K562 (cell line): ENCODE results near the gene C11orf91. TPM values are rescaled to one million over a fixed set of nuclear protein-coding genes. Genes with fewer than 3 reads are reported as not detected.

Experiments
- ARID2 ChIP-seq: fragments of 450-650 bp; IDR thresholded peaks from 2 replicates; pipeline ENCODE4 v1.6.1; 2017; ENCODE audit warnings: antibody characterized with exemption, mild to moderate bottlenecking
- CHD1 ChIP-seq: fragments of 200-600 bp; sonication (generic); IDR thresholded peaks from one replicate; pipeline ENCODE4 v1.6.1; 2012; ENCODE audit warnings: mild to moderate bottlenecking, moderate library complexity, low read length, inconsistent platforms
- CREB3L1 ChIP-seq: fragments of 450-650 bp; IDR thresholded peaks from 2 replicates; pipeline ENCODE4 v1.6.1; 2014; ENCODE audit warnings: low read depth, mild to moderate bottlenecking, moderate library complexity, borderline replicate concordance
- ELK3 ChIP-seq: fragments of 450-650 bp; formaldehyde crosslinking; IDR thresholded peaks from 2 replicates; pipeline ENCODE4 v1.4.0; 2020; ENCODE audit warnings: mild to moderate bottlenecking
- GTF3C2 ChIP-seq: IDR thresholded peaks from 3 replicates; pipeline ENCODE4 v1.6.1; 2011; ENCODE audit warnings: borderline replicate concordance, mild to moderate bottlenecking, moderate library complexity; ENCODE audit not compliant: insufficient read length; ENCODE audit errors: extremely low read depth
- HLTF ChIP-seq: fragments of 450-650 bp; IDR thresholded peaks from 2 replicates; pipeline ENCODE4 v1.6.1; 2016
- MTF1 ChIP-seq: fragments of 250-450 bp; sonication (Bioruptor Pico); IDR thresholded peaks from 2 replicates; pipeline ENCODE4 v1.9.0; 2021; ENCODE audit warnings: moderate library complexity, mild to moderate bottlenecking, inconsistent platforms, borderline replicate concordance
- PKNOX1 ChIP-seq: fragments of 450-650 bp; IDR thresholded peaks from 2 replicates; pipeline ENCODE4 v1.6.1; 2016
- PURB ChIP-seq: sonication (generic); formaldehyde crosslinking; IDR thresholded peaks from 2 replicates; pipeline ENCODE4 v1.9.0; 2021; ENCODE audit warnings: low read depth, mild to moderate bottlenecking, missing genetic modification reagents
- RCOR1 ChIP-seq, 2 experiments: IDR thresholded peaks; 2 replicates each; pipeline ENCODE4 v1.6.1; 2012; ENCODE audit warnings: low read depth in 2 of 2, low read length in 2 of 2, borderline replicate concordance in 1 of 2, improper control_type of control experiment in 1 of 2
- SAP30 ChIP-seq: fragments of 200-600 bp; sonication (generic); IDR thresholded peaks from 2 replicates; pipeline ENCODE4 v1.6.1; 2012; ENCODE audit warnings: borderline replicate concordance, low read depth, mild to moderate bottlenecking, moderate library complexity, low read length, control low read depth, inconsistent platforms; ENCODE audit not compliant: insufficient read depth, poor library complexity, severe bottlenecking
- TCF7 ChIP-seq: sonication (generic); IDR thresholded peaks from 2 replicates; pipeline ENCODE4 v1.6.1; 2016; ENCODE audit warnings: antibody characterized with exemption, borderline replicate concordance
- TEAD1 ChIP-seq, 2 experiments: fragments of 450-650 bp in 1 of 2; sonication (generic) in 1 of 2; formaldehyde crosslinking; IDR thresholded peaks; 2 replicates each; pipeline versions ENCODE4 v1.4.0 to v1.8.0; 2020 to 2022; ENCODE audit warnings: mild to moderate bottlenecking in 2 of 2, missing genetic modification reagents in 1 of 2
- WHSC1 ChIP-seq: IDR thresholded peaks from one replicate; pipeline ENCODE4 v1.6.1; 2012; ENCODE audit warnings: low read length, control low read depth, inconsistent platforms
- ZBTB33 ChIP-seq: sonication (generic); formaldehyde crosslinking; IDR thresholded peaks from 2 replicates; pipeline ENCODE4 v1.8.1; 2023; ENCODE audit warnings: mild to moderate bottlenecking, missing genetic modification reagents
- ZBTB49 ChIP-seq: sonication (generic); formaldehyde crosslinking; IDR thresholded peaks from 2 replicates; pipeline ENCODE4 v1.8.0; 2022; ENCODE audit warnings: missing genetic modification reagents, mild to moderate bottlenecking, borderline replicate concordance
- polyA plus RNA-seq, 8 experiments: library from polyadenylated mRNA; depleted of rRNA in 4 of 8; stranded (reverse) in 5 of 8; unstranded in 3 of 8; fragments of >200 nt; fragmentation: Nextera tagmentation in 2 of 8; fragmentation: Illumina TruSeq in 1 of 8; extraction: Ambion mirVana in 2 of 8; extraction: Trizol in 1 of 8; gene quantifications; 2 replicates each; pipeline versions ENCODE4 v1.2.1 to v1.2.3, GENCODE V29; 2011 to 2014; ENCODE audit warnings: inconsistent platforms in 1 of 8, missing spikeins in 1 of 8
- total RNA-seq, 7 experiments: library from RNA; depleted of rRNA in 6 of 7; stranded (reverse); fragments of >200 nt in 6 of 7; fragmentation: Illumina TruSeq in 2 of 7; extraction: Trizol in 2 of 7; gene quantifications; 2 replicates each; pipeline versions ENCODE4 v1.2.1 to v1.2.3, GENCODE V29; 2011 to 2021; ENCODE audit warnings: low replicate concordance in 1 of 7

The C11orf91 gene
- total and polyA plus RNA-seq, 9 of the 15 experiments (the other 6 are each of a cell fraction or from before 2014, with no cell fraction given) = not detected

- no peak for TF ChIP-seq ZBTB33 (CRISPR knock-in tag)
- no peak for TF ChIP-seq HLTF
- no peak for TF ChIP-seq SAP30
- TF ChIP-seq ELK3 (CRISPR knock-in tag) = no peak
- TF ChIP-seq RCOR1 (IDR thresholded peaks at IDR 0.05; ENCODE audit: borderline replicate concordance in 1 of 2, low read depth in 2 of 2, low read length in 2 of 2) = peak in 1 of 2 experiments; percentile 91; a peak in 3 of 4 replicates
- no peak for TF ChIP-seq MTF1 (CRISPR knock-in tag)
- no peak for TF ChIP-seq PURB
- no peak for TF ChIP-seq CREB3L1
- TF ChIP-seq WHSC1 = no peak
- no peak for TF ChIP-seq TEAD1 (CRISPR knock-in tag; IDR thresholded peaks at IDR 0.05)
- TF ChIP-seq PKNOX1 = peak; percentile 61
- TF ChIP-seq TCF7 = peak; percentile 44; the same call in 1 of the 2 replicates
- no peak for TF ChIP-seq ZBTB49 (CRISPR knock-in tag)
- TF ChIP-seq ARID2 = no peak
- no peak for TF ChIP-seq CHD1
- no peak for TF ChIP-seq GTF3C2
Observed at GRCh38 chr11:33737362-33737821, 36.8 kb upstream of the C11orf91 start (continued).
